GM23248 (cell line): Measurements from ENCODE around the gene KBTBD13.

Experiments used
- EZH2 ChIP-seq: fragments of 200-600 bp; sonication (generic); IDR thresholded peaks from 2 replicates; pipeline ENCODE4 v1.6.1; 2018; ENCODE audit warnings: antibody characterized with exemption, mild to moderate bottlenecking; ENCODE audit not compliant: insufficient read depth, poor library complexity, severe bottlenecking
- EZH2phosphoT487 ChIP-seq: fragments of 200-600 bp; sonication (generic); IDR thresholded peaks from 2 replicates; pipeline ENCODE4 v1.6.1; 2018; ENCODE audit warnings: antibody characterized with exemption, moderate library complexity, mild to moderate bottlenecking, low read depth; ENCODE audit not compliant: insufficient read depth

- no peak for TF ChIP-seq EZH2
- TF ChIP-seq EZH2phosphoT487: no peak
Measured at GRCh38 chr15:65038428-65038827, 38.1 kb upstream of the KBTBD13 start.
